SK-N-SH treated with all-trans-retinoic acid at 6 μM for 48 hours (cell line): Measurements from ENCODE around the gene CDYL.

Source experiments
- CREB5 ChIP-seq: fragments of 250-450 bp; sonication (Bioruptor Pico); IDR thresholded peaks from 2 replicates; pipeline ENCODE4 v1.5.1; 2020; ENCODE audit warnings: low read depth, mild to moderate bottlenecking, moderate library complexity
- OSR1 ChIP-seq: fragments of 250-450 bp; sonication (Bioruptor Pico); IDR thresholded peaks from 2 replicates; pipeline ENCODE4 v1.8.0; 2022; ENCODE audit warnings: moderate library complexity, mild to moderate bottlenecking, inconsistent platforms
- POU6F1 ChIP-seq: fragments of 250-450 bp; sonication (Bioruptor Pico); IDR thresholded peaks from 2 replicates; pipeline ENCODE4 v1.8.0; 2021; ENCODE audit warnings: low read depth, mild to moderate bottlenecking, moderate library complexity, borderline replicate concordance
- PPARA ChIP-seq: fragments of 250-450 bp; sonication (Bioruptor Pico); IDR thresholded peaks from 2 replicates; pipeline ENCODE4 v1.5.0; 2020; ENCODE audit warnings: mild to moderate bottlenecking, borderline replicate concordance
- TOX ChIP-seq: fragments of 250-450 bp; sonication (Bioruptor Pico); IDR thresholded peaks from 2 replicates; pipeline ENCODE4 v1.8.0; 2021; ENCODE audit warnings: mild to moderate bottlenecking, moderate library complexity, borderline replicate concordance
- ZFP3 ChIP-seq: fragments of 250-450 bp; sonication (Bioruptor Pico); IDR thresholded peaks from 2 replicates; pipeline ENCODE4 v1.5.0; 2020; ENCODE audit warnings: mild to moderate bottlenecking, moderate library complexity
- ZNF8 ChIP-seq: fragments of 450-650 bp; formaldehyde crosslinking; IDR thresholded peaks from 2 replicates; pipeline ENCODE4 v1.5.0; 2020; ENCODE audit warnings: mild to moderate bottlenecking, moderate library complexity
- TF ChIP-seq, protein P1 (sequence below): fragments of 250-450 bp; sonication (Bioruptor Pico); IDR thresholded peaks from 2 replicates; pipeline ENCODE4 v1.8.0; 2020; ENCODE audit warnings: mild to moderate bottlenecking, moderate library complexity, borderline replicate concordance
- TF ChIP-seq, protein P2 (sequence below): fragments of 250-450 bp; sonication (Bioruptor Pico); IDR thresholded peaks from 2 replicates; pipeline ENCODE4 v1.5.1; 2021; ENCODE audit warnings: mild to moderate bottlenecking, moderate library complexity
- TF ChIP-seq, protein P3 (sequence below): fragments of 250-450 bp; sonication (Bioruptor Pico); IDR thresholded peaks from 2 replicates; pipeline ENCODE4 v1.5.0; 2020; ENCODE audit warnings: mild to moderate bottlenecking, moderate library complexity

- TF ChIP-seq, protein P1, sequence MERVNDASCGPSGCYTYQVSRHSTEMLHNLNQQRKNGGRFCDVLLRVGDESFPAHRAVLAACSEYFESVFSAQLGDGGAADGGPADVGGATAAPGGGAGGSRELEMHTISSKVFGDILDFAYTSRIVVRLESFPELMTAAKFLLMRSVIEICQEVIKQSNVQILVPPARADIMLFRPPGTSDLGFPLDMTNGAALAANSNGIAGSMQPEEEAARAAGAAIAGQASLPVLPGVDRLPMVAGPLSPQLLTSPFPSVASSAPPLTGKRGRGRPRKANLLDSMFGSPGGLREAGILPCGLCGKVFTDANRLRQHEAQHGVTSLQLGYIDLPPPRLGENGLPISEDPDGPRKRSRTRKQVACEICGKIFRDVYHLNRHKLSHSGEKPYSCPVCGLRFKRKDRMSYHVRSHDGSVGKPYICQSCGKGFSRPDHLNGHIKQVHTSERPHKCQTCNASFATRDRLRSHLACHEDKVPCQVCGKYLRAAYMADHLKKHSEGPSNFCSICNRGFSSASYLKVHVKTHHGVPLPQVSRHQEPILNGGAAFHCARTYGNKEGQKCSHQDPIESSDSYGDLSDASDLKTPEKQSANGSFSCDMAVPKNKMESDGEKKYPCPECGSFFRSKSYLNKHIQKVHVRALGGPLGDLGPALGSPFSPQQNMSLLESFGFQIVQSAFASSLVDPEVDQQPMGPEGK (CRISPR knock-in tag) = no peak
- TF ChIP-seq TOX (CRISPR knock-in tag) (no peak), CREB5 (no peak), OSR1 (CRISPR knock-in tag) (no peak), POU6F1 (CRISPR knock-in tag) (no peak), ZFP3 (CRISPR knock-in tag) (no peak), ZNF8 (CRISPR knock-in tag) (no peak), PPARA (CRISPR knock-in tag) (no peak)
- TF ChIP-seq, protein P2, sequence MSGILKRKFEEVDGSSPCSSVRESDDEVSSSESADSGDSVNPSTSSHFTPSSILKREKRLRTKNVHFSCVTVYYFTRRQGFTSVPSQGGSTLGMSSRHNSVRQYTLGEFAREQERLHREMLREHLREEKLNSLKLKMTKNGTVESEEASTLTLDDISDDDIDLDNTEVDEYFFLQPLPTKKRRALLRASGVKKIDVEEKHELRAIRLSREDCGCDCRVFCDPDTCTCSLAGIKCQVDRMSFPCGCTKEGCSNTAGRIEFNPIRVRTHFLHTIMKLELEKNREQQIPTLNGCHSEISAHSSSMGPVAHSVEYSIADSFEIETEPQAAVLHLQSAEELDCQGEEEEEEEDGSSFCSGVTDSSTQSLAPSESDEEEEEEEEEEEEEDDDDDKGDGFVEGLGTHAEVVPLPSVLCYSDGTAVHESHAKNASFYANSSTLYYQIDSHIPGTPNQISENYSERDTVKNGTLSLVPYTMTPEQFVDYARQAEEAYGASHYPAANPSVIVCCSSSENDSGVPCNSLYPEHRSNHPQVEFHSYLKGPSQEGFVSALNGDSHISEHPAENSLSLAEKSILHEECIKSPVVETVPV (CRISPR knock-in tag) = no peak
- TF ChIP-seq, protein P3, sequence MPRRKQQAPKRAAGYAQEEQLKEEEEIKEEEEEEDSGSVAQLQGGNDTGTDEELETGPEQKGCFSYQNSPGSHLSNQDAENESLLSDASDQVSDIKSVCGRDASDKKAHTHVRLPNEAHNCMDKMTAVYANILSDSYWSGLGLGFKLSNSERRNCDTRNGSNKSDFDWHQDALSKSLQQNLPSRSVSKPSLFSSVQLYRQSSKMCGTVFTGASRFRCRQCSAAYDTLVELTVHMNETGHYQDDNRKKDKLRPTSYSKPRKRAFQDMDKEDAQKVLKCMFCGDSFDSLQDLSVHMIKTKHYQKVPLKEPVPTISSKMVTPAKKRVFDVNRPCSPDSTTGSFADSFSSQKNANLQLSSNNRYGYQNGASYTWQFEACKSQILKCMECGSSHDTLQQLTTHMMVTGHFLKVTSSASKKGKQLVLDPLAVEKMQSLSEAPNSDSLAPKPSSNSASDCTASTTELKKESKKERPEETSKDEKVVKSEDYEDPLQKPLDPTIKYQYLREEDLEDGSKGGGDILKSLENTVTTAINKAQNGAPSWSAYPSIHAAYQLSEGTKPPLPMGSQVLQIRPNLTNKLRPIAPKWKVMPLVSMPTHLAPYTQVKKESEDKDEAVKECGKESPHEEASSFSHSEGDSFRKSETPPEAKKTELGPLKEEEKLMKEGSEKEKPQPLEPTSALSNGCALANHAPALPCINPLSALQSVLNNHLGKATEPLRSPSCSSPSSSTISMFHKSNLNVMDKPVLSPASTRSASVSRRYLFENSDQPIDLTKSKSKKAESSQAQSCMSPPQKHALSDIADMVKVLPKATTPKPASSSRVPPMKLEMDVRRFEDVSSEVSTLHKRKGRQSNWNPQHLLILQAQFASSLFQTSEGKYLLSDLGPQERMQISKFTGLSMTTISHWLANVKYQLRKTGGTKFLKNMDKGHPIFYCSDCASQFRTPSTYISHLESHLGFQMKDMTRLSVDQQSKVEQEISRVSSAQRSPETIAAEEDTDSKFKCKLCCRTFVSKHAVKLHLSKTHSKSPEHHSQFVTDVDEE (CRISPR knock-in tag) = no peak
Observed at GRCh38 chr6:4797587-4797986, 21.4 kb downstream of the CDYL start.
